ENCODE data around the gene COLGALT1.
"Not testable (repeated sequence)": the region's sequence is repeated elsewhere in the genome, so short reads cannot be mapped to it uniquely, and the experiment has no call there.

COLGALT1 gene

GRCh38 chr19:17562561-17562960, 7.1 kb downstream of the COLGALT1 start:
- DNase-seq = no peak

GRCh38 chr19:17564781-17565180, 9.3 kb downstream of the COLGALT1 start:
- no peak for DNase-seq

- no peak for DNase-seq
Observed at GRCh38 chr19:17565611-17566010, 10.2 kb downstream of the COLGALT1 start.

GRCh38 chr19:17567940-17568339, 12.5 kb downstream of the COLGALT1 start:
- DNase-seq = no peak

GRCh38 chr19:17570291-17570690, 14.8 kb downstream of the COLGALT1 start:
- not testable (repeated sequence) for DNase-seq

GRCh38 chr19:17570791-17571190, 15.3 kb downstream of the COLGALT1 start:
- DNase-seq = no peak

- DNase-seq = no peak
Observed at GRCh38 chr19:17572638-17573037, 17.2 kb downstream of the COLGALT1 start.

- DNase-seq = no peak
Observed at GRCh38 chr19:17575871-17576757, 20.7 kb downstream of the COLGALT1 start.

- no peak for DNase-seq
Observed at GRCh38 chr19:17576758-17577456, 21.5 kb downstream of the COLGALT1 start.

GRCh38 chr19:17577457-17578097, 22.1 kb downstream of the COLGALT1 start:
- no peak for DNase-seq

GRCh38 chr19:17579661-17580244, 24.3 kb downstream of the COLGALT1 start:
- DNase-seq = peak; percentile 4 to 14

- DNase-seq = no peak
Observed at GRCh38 chr19:17580470-17581144, 25.2 kb downstream of the COLGALT1 start.

- no peak for DNase-seq
Observed at GRCh38 chr19:17581211-17581874, 25.9 kb downstream of the COLGALT1 start.

GRCh38 chr19:17582613-17583012, 27.2 kb downstream of the COLGALT1 start:
- no peak for DNase-seq

GRCh38 chr19:17584132-17584531, 28.7 kb downstream of the COLGALT1 start:
- no peak for DNase-seq

- not testable (repeated sequence) for DNase-seq
Observed at GRCh38 chr19:17585395-17585794, 29.9 kb downstream of the COLGALT1 start.

GRCh38 chr19:17590866-17591265, 35.4 kb downstream of the COLGALT1 start:
- DNase-seq = no peak

- not testable (repeated sequence) for DNase-seq
Observed at GRCh38 chr19:17594296-17594695, 38.8 kb downstream of the COLGALT1 start.

GRCh38 chr19:17598063-17598462, 42.6 kb downstream of the COLGALT1 start:
- not testable (repeated sequence) for DNase-seq

GRCh38 chr19:17598953-17599352, 43.5 kb downstream of the COLGALT1 start:
- DNase-seq = no peak

- no peak for DNase-seq
Observed at GRCh38 chr19:17599780-17600179, 44.3 kb downstream of the COLGALT1 start.

- no peak for DNase-seq
Observed at GRCh38 chr19:17601683-17602082, 46.2 kb downstream of the COLGALT1 start.

All from SHP77 (cell line).